CD8-positive, alpha-beta memory T cell (primary cell): ENCODE results near the gene GRXCR2. TPM values are rescaled to one million over a fixed set of nuclear protein-coding genes. Genes with fewer than 3 reads are reported as not detected.

ENCODE experiments used
- CTCF ChIA-PET: fragments of 350-600 bp; sonication (Branson Sonifier 250); formaldehyde crosslinking; loops from one replicate; lab custom pipeline; 2021; ENCODE audit warnings: antibody characterized with exemption; lab: Charles Lee
- POLR2A ChIA-PET: fragments of 350-600 bp; sonication (Branson Sonifier 250); formaldehyde crosslinking; loops from one replicate; lab custom pipeline; 2021; ENCODE audit warnings: antibody characterized with exemption; lab: Charles Lee
- DNase-seq, 5 donors: peaks; one replicate each; pipeline versions ENCODE4 v3.0.0 to v3.0.0-alpha.2; 2020 to 2022; ENCODE audit warnings: mixed read lengths in 1 of 5
- H3K27ac ChIP-seq: one replicate; pipeline ENCODE4 v1.7.0; 2013; ENCODE audit warnings: low read depth, mild to moderate bottlenecking, low read length, moderate library complexity
- H3K27me3 ChIP-seq: 2 replicates; pipeline ENCODE4 v1.7.0; 2013; ENCODE audit warnings: low read length, mild to moderate bottlenecking; ENCODE audit not compliant: insufficient read depth, poor library complexity, severe bottlenecking
- H3K36me3 ChIP-seq: 2 replicates; pipeline ENCODE4 v1.7.0; 2013; ENCODE audit warnings: mild to moderate bottlenecking, low read length, moderate library complexity; ENCODE audit not compliant: insufficient read depth
- H3K4me1 ChIP-seq: 2 replicates; pipeline ENCODE4 v1.7.0; 2013; ENCODE audit warnings: mild to moderate bottlenecking, low read length, moderate library complexity; ENCODE audit not compliant: insufficient read depth
- H3K4me3 ChIP-seq: 2 replicates; pipeline ENCODE4 v1.7.0; 2013; ENCODE audit warnings: mild to moderate bottlenecking, low read length
- H3K9me3 ChIP-seq: 2 replicates; pipeline ENCODE4 v1.7.0; 2013; ENCODE audit warnings: mild to moderate bottlenecking, low read length
- H3K27ac Mint-ChIP-seq, 8 donors: one replicate each; pipeline ENCODE4 v1.8.0; 2020 to 2021; ENCODE audit warnings: mixed read lengths in 8 of 8, mild to moderate bottlenecking in 6 of 8, inconsistent platforms in 3 of 8, moderate library complexity in 3 of 8
- H3K27me3 Mint-ChIP-seq, 2 donors: one replicate each; pipeline ENCODE4 v1.8.0; 2020 to 2021; ENCODE audit warnings: mixed read lengths in 2 of 2, mild to moderate bottlenecking in 1 of 2, moderate library complexity in 1 of 2
- H3K36me3 Mint-ChIP-seq, 3 donors: one replicate each; pipeline ENCODE4 v1.8.0; 2020 to 2021; ENCODE audit warnings: mixed read lengths in 3 of 3, inconsistent platforms in 1 of 3, mild to moderate bottlenecking in 1 of 3
- H3K4me1 Mint-ChIP-seq, 3 donors: one replicate each; pipeline ENCODE4 v1.8.0; 2020 to 2021; ENCODE audit warnings: mixed read lengths in 3 of 3, inconsistent platforms in 1 of 3, mild to moderate bottlenecking in 1 of 3
- H3K4me3 Mint-ChIP-seq, 7 donors: one replicate each; pipeline ENCODE4 v1.8.0; 2020 to 2021; ENCODE audit warnings: mixed read lengths in 7 of 7, mild to moderate bottlenecking in 6 of 7, moderate library complexity in 4 of 7, inconsistent platforms in 2 of 7
- H3K9me3 Mint-ChIP-seq, 5 donors: one replicate each; pipeline ENCODE4 v1.8.0; 2020 to 2022; ENCODE audit warnings: mixed read lengths in 5 of 5, mild to moderate bottlenecking in 3 of 5, moderate library complexity in 2 of 5, inconsistent platforms in 1 of 5
- polyA plus RNA-seq: library from polyadenylated mRNA; unstranded; fragments of 300-500 nt; fragmentation: Illumina TruSeq; gene quantifications from one replicate; pipeline ENCODE4 v1.2.3, GENCODE V29; 2021
- total RNA-seq, 2 experiments: library from RNA; stranded (reverse); gene quantifications; one replicate each; pipeline ENCODE4 v1.2.3, GENCODE V29; 2021

The GRXCR2 gene
- total and polyA plus RNA-seq, 3 experiments from 2014 or later, result not detected

DNA sequence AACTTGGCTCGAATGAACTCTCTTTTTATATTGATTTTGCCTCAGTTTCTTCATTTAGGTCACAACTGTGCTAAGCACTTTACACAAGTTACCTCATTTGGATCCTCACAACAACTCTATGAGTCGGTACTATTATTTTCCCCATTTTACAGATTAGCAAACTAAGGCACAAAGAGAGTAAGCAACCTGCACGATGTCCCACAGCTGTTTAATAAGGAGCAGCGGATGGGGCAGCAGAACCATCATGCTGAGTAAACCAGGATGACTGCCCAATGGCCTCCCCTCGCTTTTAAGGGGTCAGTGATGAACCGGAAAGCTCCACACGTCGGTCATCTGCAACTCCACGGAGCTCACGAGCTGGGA, 38.3 kb downstream of the GRXCR2 start:
- H3K4me3 Mint-ChIP-seq, result peak overlapping the region; percentile 15 to 79 (median 63)
- H3K27ac ChIP-seq, result peak overlapping the region; percentile 17
- no peaks in the 10 kb centered on the region for H3K9me3 ChIP-seq
- H3K27me3 Mint-ChIP-seq, result peaks cover 3 to 16% of the 10 kb centered on the region in 2 donors
- H3K27ac Mint-ChIP-seq, result no peak overlapping the region
- H3K36me3 ChIP-seq, result no peaks in the 10 kb centered on the region
- POLR2A ChIA-PET, result no interaction called here
- no peaks in the 10 kb centered on the region for H3K4me1 ChIP-seq
- H3K27me3 ChIP-seq, result no peaks in the 10 kb centered on the region
- peaks cover 0 to 5% (median 0%) of the 10 kb centered on the region in 5 donors for H3K9me3 Mint-ChIP-seq
- peak overlapping the region; percentile 25 for H3K4me3 ChIP-seq
- peaks cover 8 to 20% (median 11%) of the 10 kb centered on the region in 3 donors for H3K4me1 Mint-ChIP-seq
- CTCF ChIA-PET, result interaction anchor here (0.7 to 1.9 kb wide), 2 partner anchors 10 to 18 kb away, joined by 3 read pairs; no protein-coding TSS in a partner anchor
- no peaks in the 10 kb centered on the region for H3K36me3 Mint-ChIP-seq
- DNase-seq, result no peak

DNA sequence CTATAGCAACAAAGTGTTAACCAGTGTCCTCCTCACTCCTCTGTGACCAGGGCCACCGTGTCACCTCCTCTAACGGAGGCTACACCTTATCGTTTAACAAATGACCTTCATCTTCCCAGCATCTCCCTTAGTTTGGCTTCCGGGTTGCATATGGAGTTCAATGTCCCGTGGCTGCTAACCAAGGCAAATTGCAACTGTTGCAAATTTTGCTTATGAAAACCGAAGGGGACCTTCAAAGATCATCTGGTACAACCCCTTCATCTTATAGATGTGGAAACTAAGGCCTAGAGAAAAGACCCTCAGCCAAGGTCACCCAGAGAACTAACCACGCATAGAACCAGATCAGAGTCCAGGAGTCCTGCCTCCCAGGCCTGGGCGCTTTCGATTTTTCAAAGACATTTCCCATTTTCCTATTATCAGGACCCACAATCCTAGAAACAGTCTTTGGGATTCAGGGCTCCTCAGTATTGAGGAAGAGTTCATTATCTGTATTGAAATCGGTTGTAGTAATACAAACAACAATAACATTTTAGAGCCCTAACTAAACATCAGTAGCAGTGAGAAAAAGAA, 39.1 kb downstream of the GRXCR2 start:
- H3K4me3 Mint-ChIP-seq, result peak overlapping the region; percentile 3 to 63 (median 33)
- H3K9me3 Mint-ChIP-seq, result peaks cover 0 to 5% (median 0%) of the 10 kb centered on the region in 5 donors
- Histone ChIP-seq H3K4me1 (no peaks in the 10 kb centered on the region), H3K9me3 (no peaks in the 10 kb centered on the region), H3K27me3 (no peaks in the 10 kb centered on the region), H3K36me3 (no peaks in the 10 kb centered on the region), H3K27ac (peak overlapping the region; percentile 17), H3K4me3 (no peak overlapping the region)
- ChIA-PET CTCF (interaction anchor here (1.9 kb wide), 1 partner anchor 10 kb away, joined by 3 read pairs; no protein-coding TSS in a partner anchor), POLR2A (no interaction called here)
- DNase-seq, result no peak
- H3K4me1 Mint-ChIP-seq, result peaks cover 8 to 20% (median 11%) of the 10 kb centered on the region in 3 donors
- peaks cover 3 to 16% of the 10 kb centered on the region in 2 donors for H3K27me3 Mint-ChIP-seq
- no peak overlapping the region for H3K27ac Mint-ChIP-seq
- H3K36me3 Mint-ChIP-seq, result no peaks in the 10 kb centered on the region

GRCh38 chr5:145830594-145830993, 42.2 kb downstream of the GRXCR2 start:
- Mint-ChIP-seq H3K4me1 (peaks cover 2 to 11% (median 7%) of the 10 kb centered on the region in 3 donors), H3K27ac (no peak overlapping the region), H3K36me3 (no peaks in the 10 kb centered on the region), H3K27me3 (peaks cover 0 to 8% of the 10 kb centered on the region in 2 donors), H3K4me3 (no peak overlapping the region), H3K9me3 (peaks cover 0 to 1% (median 0%) of the 10 kb centered on the region in 5 donors)
- DNase-seq, result no peak
- H3K27ac ChIP-seq, result no peak overlapping the region
- ChIA-PET CTCF (no interaction called here), POLR2A (no interaction called here)
- H3K36me3 ChIP-seq, result no peaks in the 10 kb centered on the region
- H3K4me3 ChIP-seq, result no peak overlapping the region
- H3K9me3 ChIP-seq, result no peaks in the 10 kb centered on the region
- no peaks in the 10 kb centered on the region for H3K4me1 ChIP-seq
- no peaks in the 10 kb centered on the region for H3K27me3 ChIP-seq

DNA sequence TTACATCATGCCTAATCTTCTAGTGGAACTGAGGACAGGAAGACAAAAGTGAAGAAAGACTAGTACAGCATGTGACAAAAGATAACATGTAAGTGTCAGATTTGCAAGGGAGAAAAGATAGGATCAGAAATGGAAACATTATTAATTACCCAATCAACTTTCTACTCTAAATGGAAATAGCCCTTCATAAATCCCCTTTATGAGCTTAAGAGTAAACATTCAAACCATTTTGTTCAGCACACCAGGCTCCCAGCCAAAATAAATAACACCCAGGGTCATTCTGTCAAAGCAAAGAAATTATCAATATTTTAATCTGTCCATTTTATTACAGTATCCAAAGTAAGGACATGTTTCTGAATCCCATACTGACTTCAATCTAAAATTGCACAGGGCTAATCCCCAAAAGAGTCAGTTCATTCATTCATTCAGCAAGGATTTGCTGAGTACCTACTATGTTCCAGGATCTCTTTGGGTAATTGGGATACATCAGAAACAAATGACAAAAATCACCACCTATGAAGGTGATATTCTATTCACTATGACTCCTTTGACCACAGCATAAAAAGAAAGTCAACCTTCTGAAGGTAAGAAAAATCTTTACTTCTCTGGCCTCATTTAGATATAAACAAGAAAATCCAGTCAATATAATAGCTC, 43.0 kb downstream of the GRXCR2 start:
- Mint-ChIP-seq H3K4me1 (peaks cover 0 to 9% (median 5%) of the 10 kb centered on the region in 3 donors), H3K27ac (no peak overlapping the region), H3K9me3 (peaks cover 0 to 1% (median 0%) of the 10 kb centered on the region in 5 donors), H3K27me3 (peaks cover 0 to 7% of the 10 kb centered on the region in 2 donors), H3K36me3 (no peaks in the 10 kb centered on the region), H3K4me3 (no peak overlapping the region)
- no peaks in the 10 kb centered on the region for H3K9me3 ChIP-seq
- no peak overlapping the region for H3K27ac ChIP-seq
- ChIA-PET POLR2A (no interaction called here), CTCF (no interaction called here)
- H3K27me3 ChIP-seq, result no peaks in the 10 kb centered on the region
- no peak for DNase-seq
- H3K4me1 ChIP-seq, result no peaks in the 10 kb centered on the region
- H3K36me3 ChIP-seq, result no peaks in the 10 kb centered on the region
- no peak overlapping the region for H3K4me3 ChIP-seq

GRCh38 chr5:145826895-145827674, 45.7 kb downstream of the GRXCR2 start:
- no peaks in the 10 kb centered on the region for H3K36me3 Mint-ChIP-seq
- no peaks in the 10 kb centered on the region for H3K4me1 Mint-ChIP-seq
- DNase-seq, result no peak
- Histone ChIP-seq H3K27me3 (no peaks in the 10 kb centered on the region), H3K4me3 (no peak overlapping the region), H3K27ac (no peak overlapping the region), H3K36me3 (no peaks in the 10 kb centered on the region), H3K9me3 (no peaks in the 10 kb centered on the region), H3K4me1 (no peaks in the 10 kb centered on the region)
- ChIA-PET POLR2A (no interaction called here), CTCF (no interaction called here)
- H3K9me3 Mint-ChIP-seq, result no peaks in the 10 kb centered on the region
- no peaks in the 10 kb centered on the region for H3K27me3 Mint-ChIP-seq
- no peak overlapping the region for H3K27ac Mint-ChIP-seq
- no peak overlapping the region for H3K4me3 Mint-ChIP-seq

- H3K4me1 Mint-ChIP-seq, result no peaks in the 10 kb centered on the region
- H3K36me3 Mint-ChIP-seq, result no peaks in the 10 kb centered on the region
- Histone ChIP-seq H3K36me3 (no peaks in the 10 kb centered on the region), H3K27ac (no peak overlapping the region), H3K9me3 (no peaks in the 10 kb centered on the region), H3K27me3 (no peaks in the 10 kb centered on the region), H3K4me1 (no peaks in the 10 kb centered on the region), H3K4me3 (no peak overlapping the region)
- H3K27ac Mint-ChIP-seq, result no peak overlapping the region
- DNase-seq, result peak in 1 of 5 donors; percentile 2
- no peaks in the 10 kb centered on the region for H3K27me3 Mint-ChIP-seq
- H3K9me3 Mint-ChIP-seq, result no peaks in the 10 kb centered on the region
- POLR2A ChIA-PET, result no interaction called here
- no peak overlapping the region for H3K4me3 Mint-ChIP-seq
- CTCF ChIA-PET, result interaction anchor here (0.9 kb wide), 1 partner anchor 1622 kb away, joined by 4 read pairs; no protein-coding TSS in a partner anchor
These were observed 47.0 kb downstream of the GRXCR2 start for GRCh38 chr5:145825751-145826180.

GRCh38 chr5:145824040-145824439, 48.8 kb downstream of the GRXCR2 start:
- Mint-ChIP-seq H3K27me3 (no peaks in the 10 kb centered on the region), H3K27ac (no peak overlapping the region), H3K4me3 (no peak overlapping the region), H3K4me1 (no peaks in the 10 kb centered on the region), H3K9me3 (no peaks in the 10 kb centered on the region), H3K36me3 (no peaks in the 10 kb centered on the region)
- no peaks in the 10 kb centered on the region for H3K36me3 ChIP-seq
- POLR2A ChIA-PET, result no interaction called here
- DNase-seq, result no peak
- no peak overlapping the region for H3K4me3 ChIP-seq
- no peaks in the 10 kb centered on the region for H3K9me3 ChIP-seq
- H3K27me3 ChIP-seq, result no peaks in the 10 kb centered on the region
- no peak overlapping the region for H3K27ac ChIP-seq
- CTCF ChIA-PET, result no interaction called here
- H3K4me1 ChIP-seq, result no peaks in the 10 kb centered on the region

DNA sequence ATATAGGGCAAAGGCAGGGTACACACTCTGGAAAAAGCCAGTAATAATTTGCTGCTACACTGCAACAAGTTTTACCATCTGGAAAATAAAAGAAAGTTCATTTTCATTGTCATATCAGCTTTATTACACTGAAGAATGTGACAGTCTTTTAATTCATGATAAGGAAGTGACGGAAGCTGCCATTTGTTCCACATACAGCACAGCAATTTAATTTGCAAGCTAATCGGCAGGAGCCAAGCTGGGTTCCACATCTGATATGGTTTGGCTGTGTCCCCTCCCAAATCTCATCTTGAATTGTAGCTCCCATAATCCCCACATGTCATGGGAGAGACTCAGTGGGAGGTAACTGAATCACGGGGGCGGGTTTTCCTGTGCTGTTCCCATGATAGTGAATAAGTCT, 54.2 kb downstream of the GRXCR2 start:
- no peaks in the 10 kb centered on the region for H3K4me1 ChIP-seq
- no peak for DNase-seq
- Mint-ChIP-seq H3K27me3 (no peaks in the 10 kb centered on the region), H3K36me3 (no peaks in the 10 kb centered on the region), H3K4me3 (no peak overlapping the region), H3K9me3 (no peaks in the 10 kb centered on the region), H3K27ac (no peak overlapping the region), H3K4me1 (no peaks in the 10 kb centered on the region)
- no peaks in the 10 kb centered on the region for H3K36me3 ChIP-seq
- CTCF ChIA-PET, result no interaction called here
- no peaks in the 10 kb centered on the region for H3K9me3 ChIP-seq
- H3K4me3 ChIP-seq, result no peak overlapping the region
- H3K27ac ChIP-seq, result no peak overlapping the region
- H3K27me3 ChIP-seq, result no peaks in the 10 kb centered on the region
- POLR2A ChIA-PET, result no interaction called here
